ENCODE results near the gene ATG4B.

Gene ATG4B

DNA sequence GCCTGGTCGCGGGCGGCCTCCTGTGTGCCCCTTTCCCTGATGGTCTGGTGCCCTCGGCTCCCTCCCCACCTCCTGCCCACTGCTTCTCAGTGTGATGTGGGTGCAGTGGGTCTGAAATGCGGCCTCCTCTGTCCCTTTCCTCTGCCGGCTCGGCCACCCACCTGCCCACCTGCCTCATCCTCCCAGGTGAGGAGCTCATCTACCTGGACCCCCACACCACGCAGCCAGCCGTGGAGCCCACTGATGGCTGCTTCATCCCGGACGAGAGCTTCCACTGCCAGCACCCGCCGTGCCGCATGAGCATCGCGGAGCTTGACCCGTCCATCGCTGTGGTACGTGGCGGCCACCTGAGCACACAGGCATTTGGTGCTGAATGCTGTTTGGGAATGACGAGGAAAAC, 30.9 kb downstream of the ATG4B start:
- DNase-seq: no peak

DNA sequence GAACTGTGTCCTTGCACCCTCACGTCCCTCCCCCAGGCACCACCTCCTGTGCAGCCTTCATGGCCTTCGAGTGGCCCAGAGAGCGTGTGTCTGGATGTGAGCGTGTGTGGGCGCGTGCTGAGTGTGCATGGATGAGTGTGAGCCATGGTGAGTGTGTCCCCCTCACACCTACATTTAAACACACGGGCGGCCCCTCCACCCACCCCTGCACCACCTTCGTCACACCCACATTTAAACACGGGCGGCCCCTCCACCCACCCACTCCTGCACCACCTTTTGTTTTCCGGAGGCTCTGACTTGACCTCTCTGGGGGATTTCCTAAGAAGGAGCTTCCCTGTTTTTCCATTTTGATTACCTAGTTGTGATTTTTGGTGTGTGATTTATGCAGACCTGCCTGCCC, 31.3 kb downstream of the ATG4B start:
- DNase-seq: no peak

DNA sequence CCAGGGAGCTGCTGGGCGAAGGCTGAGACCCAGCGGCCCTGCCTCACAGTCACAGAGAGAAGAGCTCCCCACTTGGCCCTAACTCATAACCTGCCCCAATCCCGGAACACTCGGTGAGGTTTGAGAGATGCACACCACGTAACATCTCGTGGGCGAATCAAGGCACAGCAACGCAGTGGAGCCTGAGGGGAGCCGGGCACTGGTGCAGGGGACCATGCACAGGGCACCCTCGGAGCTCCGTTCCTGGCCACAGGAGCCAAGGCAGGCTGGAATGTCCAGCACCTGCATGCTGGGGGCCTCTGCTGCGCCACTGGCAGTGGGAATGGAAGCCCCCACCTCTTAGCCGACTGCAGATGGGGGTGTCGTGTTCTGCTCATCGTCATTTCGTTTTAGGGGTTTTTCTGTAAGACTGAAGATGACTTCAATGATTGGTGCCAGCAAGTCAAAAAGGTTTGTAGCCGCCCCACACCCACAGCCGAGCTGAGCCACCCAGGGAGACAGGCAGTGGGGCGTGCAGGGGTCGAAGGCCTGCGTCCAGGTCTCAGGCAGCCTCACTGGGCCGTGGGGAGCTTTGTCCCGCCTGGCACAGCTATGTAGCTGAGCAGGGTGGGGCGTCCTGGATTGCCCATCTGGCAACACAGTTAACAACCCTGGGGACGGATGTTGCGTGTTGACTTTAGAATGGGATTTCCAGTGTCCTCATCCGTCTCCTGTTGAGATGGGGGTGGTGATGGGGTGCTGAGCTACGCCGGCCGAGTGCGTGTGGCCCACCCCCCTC, 33.0 kb downstream of the ATG4B start:
- no peak for DNase-seq

DNA sequence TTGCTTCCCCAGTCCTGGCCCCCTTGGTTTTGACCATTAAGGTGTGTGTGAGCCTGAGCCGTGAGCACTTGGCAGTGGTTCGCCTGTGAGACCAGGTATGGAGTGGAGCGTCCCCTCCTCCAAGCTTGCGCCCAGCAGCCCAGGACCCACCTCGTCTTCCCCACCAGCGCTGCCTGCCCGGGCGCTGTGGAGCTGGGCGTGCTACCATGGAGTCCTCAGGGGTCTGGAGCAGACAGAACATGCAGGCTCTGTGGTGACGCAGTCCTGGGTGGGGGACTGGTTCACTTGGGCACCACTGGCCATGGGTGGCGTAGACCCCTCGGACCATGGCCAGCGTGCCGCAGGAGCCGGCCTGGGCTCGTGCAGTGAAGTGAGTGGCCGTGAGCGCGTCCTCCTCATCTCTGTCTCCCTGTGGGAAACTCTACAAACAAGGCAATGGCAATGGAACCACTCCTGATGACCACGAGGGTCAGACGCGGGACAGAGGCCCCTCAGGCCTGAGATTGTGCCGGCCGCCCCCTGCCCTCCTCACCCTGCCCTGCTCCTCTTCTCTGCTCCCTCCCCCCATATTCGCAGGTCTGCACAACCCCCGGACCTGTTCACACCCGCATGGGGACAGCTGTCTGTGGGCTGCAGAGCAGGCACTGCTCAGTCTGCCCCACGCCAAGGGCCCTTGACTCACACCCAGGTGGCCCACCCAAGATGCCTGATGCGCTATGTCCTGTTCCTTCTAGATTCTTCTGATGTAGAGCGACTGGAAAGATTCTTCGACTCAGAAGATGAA, 34.2 kb downstream of the ATG4B start:
- DNase-seq: no peak

DNA sequence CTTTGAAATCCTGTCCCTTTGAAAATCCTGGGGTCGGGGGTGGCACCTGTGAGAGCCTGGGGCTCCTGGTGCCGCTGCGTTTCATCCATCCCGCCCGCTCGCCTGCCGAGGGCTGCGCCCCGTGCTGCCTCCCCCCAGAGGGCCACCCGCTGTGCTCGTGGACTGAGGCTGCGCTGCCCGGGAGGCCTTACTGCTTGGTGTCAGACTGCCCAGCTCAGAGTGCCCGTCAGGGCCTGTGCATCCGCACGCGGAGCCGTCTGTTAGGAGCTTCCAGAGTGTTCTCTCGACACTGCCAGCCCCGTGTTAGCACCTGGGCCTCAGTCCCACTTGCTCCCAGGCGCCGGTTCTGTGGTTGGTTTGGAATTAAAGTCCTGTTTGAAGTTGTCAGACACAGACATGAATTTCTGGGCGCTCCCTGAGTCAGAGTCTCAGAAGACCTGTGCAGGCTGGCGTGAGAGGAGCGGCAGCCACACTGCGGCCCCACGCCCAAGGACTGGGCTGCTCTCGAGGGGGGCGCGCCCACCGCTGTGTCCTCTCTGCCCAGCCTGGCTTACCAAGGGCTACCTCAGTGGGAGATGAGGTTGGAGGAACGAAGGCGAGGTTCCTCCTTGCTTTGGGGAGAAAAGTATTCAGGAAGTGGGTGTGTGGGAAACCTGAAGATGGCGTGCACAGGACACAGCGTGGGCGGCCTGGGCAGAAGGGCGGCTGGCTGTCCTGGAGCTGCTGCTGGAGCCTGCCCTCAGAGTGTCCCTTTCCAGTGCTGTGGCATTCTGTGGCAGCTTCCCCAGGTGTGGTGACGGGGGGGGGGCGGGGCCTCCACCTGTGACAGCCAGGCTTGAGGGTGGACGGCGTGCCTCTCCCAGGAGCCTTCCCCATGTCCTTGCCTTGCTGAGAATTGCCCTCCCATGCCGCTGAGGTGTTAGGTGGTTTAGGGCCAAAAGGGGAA, 35.0 kb downstream of the ATG4B start:
- no peak for DNase-seq

DNA sequence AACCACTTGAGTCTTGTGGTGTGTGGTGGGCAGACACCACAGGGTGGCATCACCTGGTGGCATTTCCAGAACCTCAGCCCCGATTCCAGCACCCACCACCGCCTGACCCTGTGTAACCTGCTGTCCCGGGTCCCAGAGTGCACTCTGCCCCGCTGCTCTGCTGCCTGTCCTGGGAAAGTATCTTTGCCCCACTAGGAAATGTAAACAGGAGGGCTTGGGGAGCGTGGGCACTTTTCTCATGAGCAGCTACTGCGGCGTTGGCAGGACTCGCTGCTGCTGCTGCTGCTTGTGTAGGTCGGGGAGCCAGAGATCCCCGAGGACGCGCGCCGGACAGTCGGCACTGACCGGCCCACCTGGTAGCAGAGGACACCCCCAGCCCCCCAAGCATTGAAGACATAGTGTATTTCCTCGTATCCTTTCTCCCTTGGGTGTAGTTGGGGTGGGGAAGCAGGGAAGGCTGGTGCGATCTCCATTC, 35.7 kb downstream of the ATG4B start:
- no peak for DNase-seq

DNA sequence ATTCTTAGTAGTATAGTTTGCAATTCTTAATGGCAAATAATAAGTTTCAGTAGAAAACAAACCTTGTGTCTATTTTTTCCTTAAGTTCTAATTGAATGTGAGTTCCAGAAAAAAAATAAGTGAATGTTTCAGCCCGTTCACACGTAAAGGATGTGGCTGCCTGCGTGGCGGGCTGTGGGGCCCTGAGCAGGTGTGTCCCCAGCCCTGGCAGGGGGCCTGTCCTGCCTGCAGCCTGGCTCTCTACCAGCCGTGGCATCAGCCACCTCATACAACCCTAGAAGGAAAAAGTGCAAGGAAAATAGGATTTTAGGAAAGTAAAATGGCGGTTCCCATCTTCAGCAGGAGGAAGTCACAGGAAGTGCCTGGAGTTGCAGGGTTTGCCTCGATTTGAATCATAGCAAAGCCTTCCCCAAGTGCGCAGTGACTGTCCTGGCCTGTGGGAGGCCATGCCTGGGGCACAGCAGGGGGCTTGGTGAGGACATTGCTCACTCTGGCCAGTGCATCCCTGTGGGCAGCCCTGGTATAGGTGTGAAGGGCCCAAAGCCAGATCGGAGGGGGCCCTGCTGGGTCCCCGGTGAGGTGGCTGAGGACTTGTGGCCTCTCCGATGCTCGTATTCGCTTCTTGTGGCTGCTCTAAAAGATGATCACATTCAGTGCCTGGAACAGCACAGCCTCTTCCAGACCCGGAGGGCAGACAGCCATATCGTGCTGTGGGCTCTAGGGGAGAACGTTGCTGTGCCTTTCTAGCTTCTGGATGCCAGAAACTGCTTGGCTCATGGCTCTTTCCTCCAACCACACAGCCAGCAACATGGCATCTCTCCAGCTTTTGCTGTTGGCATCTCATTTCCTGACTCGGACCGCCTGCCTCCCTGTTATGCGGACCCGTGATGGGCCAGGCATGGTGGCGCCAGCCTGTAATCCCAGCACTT, 36.6 kb downstream of the ATG4B start:
- no peak for DNase-seq

DNA sequence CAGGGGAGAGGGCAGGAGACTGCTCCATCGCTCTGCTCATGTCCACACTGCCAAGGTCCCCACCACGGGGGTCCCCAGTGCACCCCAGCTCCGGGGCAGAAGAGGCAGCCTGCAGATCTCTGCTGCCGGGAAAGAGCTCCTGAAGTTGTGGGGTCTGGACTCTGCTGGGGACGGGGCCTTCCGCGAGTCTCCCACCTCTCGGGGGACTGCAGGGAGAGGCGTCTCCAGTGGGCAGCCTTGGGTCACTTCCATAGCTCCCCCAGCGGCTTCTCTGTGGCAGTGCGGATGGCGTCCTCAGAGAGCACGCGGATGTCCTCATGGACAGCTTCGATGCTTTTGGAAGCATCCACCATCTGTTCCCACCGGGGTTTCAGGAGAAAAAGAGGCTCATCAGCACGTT, 38.4 kb downstream of the ATG4B start:
- no peak for DNase-seq

DNA sequence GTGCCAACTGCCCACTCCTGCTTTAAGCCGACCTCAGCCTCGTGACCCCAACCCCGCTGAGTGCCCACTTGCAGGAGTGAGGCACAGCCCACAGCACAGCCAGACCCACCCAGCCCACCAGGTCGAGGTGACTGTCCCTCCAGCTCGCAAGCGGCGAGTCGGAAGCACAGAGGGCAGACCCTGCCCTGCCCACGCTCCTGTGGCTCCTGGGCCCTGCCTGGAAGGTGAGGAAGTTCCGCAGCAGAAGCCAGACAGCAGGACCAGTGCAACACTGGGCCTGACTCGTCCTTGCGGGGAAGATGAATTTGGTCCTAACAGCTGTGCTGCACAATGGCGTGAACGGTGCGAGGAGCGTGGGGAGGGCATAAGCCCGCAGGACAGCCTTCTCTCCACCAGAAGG, 39.2 kb downstream of the ATG4B start:
- no peak for DNase-seq

DNA sequence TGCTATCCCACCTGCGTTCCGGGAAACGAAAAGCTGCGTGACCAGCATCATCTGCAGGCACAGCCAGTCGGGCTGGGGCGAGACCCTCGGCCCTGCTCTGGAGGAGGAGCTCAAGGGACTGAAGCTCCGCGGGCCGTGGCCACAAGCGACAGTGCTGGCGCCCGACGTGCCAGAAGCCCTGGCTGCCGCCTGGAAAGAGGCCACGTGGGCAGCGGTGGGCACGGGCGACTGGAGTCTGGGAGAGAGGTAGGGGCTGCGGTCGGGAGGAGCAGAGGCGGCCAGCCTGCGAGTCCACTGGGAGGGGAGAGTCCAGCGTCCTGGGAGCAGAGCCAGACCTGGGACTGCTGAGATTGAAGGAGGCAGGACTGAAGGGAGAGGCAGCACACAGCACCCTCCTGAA, 39.9 kb downstream of the ATG4B start:
- no peak for DNase-seq

DNA sequence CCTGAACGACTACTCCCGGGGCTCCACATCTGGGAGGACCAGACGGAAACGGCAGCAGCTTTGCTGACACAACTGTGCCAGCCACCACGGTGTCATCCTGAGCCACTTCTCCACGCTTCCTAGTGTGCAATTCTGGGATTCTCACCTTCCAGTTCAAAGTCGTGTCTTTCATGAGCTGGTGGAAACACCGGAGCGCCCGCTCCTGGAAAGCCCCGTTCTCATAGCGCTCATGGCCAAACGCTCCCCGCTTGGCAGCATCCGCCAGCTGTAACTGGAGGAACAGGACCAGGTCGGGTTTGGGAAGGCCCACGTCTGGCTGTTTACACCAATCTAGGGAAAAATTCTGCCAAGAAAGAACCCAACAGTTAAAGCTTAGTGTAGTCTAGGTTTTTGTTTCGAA, 40.8 kb downstream of the ATG4B start:
- no peak for DNase-seq

DNA sequence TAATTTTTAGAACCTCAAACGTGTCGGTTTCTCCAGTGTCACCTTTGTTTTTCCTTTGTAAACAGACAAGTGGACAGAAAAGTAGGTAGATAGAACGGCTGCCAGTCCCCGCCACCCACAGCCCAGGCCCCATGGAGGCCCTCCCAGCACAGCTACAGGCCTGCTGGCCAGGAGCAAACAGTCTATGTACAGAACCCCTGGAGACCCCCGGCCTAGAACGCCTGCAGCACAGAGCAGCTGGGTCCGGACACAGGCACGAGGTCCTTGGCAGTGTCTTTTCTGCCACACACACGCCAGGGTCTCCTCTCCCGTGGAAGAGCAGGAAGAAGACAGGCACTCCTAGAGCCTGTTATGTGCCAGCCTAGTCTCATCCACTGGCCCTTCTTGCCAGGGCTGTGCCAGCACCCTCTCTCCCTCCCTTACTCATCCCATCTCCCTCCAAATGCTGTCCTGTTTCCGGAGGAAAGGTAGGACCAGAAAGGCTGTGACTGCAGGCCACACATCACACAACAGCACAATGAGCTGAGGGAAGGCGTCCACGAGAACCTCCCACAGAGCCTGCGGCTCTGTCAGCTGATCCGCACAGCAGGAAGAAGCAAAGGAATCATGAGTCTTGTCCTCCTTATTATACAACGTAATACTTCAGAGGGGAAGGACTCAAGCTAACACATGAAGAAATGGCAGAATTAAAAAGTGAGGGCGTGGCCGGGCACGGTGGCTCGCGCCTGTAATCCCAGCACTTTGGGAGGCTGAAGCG, 41.5 kb downstream of the ATG4B start:
- DNase-seq: no peak

DNA sequence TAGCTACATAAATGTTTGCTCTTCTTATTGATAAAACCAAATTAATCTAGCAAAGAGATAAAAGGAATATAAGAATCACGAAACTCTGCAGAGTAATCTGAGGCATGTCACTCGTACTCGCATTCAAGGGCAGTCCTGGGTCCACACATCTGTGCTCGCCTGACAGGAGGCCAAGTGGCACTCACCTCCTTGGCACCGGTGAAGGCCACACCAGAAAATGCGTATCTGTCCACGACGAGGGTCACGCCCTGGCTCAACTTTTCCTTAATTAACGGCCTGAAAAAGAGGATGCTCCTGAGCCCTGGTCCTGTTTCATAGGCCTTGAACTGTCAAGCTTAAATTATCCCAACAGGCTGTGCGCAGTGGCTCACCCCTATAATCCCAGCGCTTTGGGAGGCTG, 42.6 kb downstream of the ATG4B start:
- no peak for DNase-seq

DNA sequence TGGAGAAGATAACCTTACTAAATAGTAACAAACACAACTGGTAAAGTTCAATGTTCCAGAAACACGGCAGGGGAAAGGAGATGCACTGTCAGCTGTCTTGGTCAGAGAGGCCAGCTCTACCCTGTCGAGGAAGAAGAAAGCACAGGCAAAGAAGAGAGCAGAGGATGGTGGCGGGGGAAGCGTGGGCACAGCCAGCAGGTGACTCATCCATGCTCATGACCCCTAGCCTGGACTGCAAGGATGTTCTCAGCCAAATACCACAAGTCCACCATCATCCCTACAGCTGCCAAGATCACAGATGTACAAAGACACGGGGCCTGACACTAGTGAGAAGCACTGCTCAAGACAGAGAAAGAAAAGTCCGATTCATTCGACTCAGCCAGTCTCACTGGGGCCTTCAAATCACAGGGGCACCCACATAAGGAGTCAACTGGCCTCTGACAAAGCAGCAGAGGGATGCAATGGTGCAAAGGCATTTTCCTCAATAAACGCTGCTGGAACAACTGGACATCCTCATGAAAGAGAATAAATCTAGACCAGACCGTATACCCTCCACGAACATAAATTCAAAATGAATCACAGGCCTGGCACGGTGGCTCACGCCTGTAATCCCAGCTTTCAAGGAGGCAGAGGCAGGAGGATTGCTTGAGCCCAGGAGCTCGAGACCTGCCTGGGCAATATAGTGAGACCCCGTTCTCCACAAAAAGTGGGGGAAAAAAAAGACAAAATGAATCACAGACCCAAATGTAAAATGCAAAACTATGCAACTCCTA, 43.5 kb downstream of the ATG4B start:
- no peak for DNase-seq

DNA sequence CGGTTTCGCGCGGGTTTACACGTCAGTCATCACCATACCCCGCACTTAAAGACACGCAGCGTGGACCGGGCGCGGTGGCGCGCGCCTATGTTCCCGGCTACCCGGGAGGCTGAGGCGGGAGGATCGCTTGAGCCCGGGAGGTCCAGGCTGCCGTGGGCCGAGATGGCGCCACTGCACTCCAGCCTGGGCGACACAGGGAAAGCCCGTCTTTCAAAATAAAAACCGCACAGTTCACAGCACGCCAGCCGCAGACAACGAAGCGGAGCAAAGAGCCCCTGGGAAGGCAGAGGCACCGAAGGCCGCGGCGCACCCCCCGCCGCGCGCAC, 48.8 kb downstream of the ATG4B start:
- DNase-seq: no peak

DNA sequence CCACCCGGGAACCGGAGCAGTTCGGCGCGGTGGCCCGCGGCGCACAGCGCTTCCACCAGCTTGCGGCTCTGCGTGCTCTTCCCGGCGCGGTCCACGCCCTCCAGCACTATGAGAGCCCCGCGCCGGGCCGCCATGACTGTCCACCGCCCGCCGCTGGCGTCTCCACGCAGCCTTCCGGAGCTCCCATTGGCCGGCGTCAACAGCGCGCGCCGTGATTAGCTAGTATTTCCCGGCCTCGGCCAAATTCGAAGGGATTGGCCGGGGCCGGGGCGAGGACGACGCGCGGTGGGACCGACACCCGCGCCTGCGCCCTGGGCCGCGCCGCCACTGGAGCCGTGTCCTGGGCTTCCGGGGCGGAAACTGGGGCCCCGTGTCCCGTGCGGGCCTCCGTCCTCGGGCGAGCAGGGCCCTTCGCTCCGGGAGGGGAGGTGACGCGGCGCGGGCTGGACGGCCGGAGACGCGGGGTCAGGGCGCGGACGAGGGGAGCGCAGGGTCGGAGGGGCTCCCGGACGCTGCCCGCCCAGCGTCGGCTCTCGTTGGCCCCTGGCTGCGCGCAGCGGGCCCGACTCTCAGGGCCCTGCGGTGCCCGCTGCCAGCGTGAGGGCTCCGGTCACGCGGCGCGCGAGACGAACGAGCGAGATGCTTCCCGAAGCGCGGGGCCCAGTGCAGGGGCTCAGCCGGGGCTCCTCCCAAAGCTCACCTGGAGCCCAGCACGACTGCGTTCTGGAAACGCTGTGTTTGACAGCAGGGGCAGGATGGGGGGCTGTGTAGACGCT, 49.3 kb downstream of the ATG4B start, which contains the start of gene DTYMK:
DTYMK (minus strand) TSS at position 166 of the 776 bp plus-strand sequence; CDS start at position 134, 32 bp downstream.
- peak; percentile 43 for DNase-seq

DNA sequence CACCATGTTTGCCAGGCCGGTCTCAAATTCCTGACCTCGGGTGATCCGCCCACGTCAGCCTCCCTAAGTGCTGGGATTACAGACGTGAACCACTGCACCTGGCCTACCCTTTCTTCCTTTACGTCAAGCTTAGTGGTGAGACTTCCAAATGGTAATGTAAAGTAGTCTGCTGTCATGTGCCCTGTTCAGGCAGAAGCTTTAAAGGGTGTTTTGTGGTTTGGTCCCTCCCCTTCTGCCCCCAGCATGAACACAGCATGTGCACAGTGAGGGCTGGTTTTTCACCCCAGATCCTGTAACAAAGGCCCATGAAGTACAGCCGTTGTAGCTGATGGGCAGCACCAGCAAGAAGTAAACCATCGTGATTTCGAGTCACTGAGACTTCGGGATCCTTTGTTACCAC, 51.8 kb downstream of the ATG4B start:
- DNase-seq: no peak

DNA sequence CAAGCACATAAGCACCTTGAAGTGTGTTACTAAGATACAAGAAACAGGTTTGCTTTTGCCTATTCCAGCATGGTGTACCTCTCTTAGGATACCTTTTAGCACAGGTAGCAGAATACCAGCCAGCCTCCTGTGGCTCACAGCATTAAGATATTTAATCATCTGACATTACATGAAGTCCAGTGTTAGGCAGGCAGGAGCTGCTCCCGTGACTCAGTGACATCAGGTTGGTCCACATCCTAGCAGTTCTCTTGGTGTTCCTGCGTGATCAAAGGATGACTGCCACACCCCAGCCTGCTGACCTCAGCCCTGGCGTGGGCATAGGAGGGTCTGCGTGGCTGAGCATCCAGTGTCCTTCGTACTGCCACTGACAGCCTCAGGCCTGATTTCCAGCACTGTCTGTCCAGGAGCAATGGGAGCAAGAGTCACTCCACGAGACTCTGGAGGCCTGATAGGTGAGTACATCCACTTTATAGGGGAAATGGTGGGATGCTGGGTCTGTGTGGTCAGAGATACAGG, 52.8 kb downstream of the ATG4B start:
- DNase-seq: no peak

DNA sequence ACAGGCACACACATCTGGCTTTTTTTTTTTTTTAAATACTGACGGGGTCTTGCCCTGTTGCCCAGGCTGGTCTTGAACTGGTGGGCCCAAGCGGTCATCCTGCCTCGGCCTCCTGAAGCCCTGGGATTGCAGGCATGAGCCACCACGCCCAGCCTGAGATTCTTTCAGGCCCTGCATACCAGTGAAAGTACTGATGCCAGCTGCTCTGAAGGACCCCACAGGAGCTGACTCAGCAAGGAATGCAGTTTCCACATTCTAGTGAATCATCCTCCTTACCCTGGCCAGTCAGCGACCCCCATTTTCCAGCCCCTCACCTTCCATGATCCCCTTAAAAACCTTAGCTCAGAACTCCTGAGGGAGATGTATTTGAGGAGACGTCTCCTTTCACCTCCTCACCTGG, 55.0 kb downstream of the ATG4B start:
- no peak for DNase-seq
